ENCODE data around the gene BEST2.

DNA sequence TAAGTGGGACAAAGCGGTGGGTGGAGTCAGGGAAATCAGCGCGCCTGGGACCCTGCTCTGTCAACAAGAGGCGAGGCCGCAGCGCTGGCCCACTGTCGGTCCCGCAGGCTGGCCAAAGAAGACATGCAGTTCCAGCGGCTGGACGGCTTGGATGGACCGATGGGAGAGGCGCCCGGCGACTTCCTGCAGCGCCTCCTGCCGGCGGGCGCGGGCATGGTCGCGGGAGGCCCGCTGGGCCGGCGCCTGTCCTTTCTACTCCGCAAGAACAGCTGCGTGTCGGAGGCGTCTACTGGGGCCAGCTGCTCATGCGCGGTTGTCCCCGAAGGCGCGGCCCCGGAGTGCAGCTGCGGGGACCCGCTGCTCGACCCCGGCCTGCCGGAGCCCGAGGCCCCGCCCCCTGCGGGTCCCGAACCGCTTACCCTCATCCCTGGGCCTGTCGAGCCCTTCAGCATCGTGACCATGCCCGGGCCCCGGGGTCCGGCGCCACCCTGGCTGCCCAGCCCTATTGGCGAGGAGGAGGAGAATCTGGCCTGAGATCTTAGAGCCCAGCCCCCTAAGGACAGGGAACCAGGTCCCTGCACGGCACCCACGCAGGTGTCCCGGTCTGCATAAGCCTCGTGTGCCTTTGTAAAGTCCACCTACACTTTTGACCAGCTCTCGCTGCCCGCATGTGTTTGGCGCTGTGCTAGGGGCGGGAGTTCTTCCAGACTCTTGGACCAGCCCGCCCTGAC is 6.1 kb downstream of the BEST2 start:
- TF ChIP-seq, protein P1, sequence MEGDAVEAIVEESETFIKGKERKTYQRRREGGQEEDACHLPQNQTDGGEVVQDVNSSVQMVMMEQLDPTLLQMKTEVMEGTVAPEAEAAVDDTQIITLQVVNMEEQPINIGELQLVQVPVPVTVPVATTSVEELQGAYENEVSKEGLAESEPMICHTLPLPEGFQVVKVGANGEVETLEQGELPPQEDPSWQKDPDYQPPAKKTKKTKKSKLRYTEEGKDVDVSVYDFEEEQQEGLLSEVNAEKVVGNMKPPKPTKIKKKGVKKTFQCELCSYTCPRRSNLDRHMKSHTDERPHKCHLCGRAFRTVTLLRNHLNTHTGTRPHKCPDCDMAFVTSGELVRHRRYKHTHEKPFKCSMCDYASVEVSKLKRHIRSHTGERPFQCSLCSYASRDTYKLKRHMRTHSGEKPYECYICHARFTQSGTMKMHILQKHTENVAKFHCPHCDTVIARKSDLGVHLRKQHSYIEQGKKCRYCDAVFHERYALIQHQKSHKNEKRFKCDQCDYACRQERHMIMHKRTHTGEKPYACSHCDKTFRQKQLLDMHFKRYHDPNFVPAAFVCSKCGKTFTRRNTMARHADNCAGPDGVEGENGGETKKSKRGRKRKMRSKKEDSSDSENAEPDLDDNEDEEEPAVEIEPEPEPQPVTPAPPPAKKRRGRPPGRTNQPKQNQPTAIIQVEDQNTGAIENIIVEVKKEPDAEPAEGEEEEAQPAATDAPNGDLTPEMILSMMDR (IDR thresholded peaks at IDR 0.05): peak in 3 of 4 experiments; percentile 87 to 96 (median 91)
- TF ChIP-seq POLR2A (IDR thresholded peaks at IDR 0.05) (no peak), POLR2AphosphoS5 (IDR thresholded peaks at IDR 0.05) (no peak)
